Measurements from ENCODE around the gene EYA2.
"Not testable (repeated sequence)": the region's sequence is repeated elsewhere in the genome, so short reads cannot be mapped to it uniquely, and the experiment has no call there.

EYA2 gene

DNA sequence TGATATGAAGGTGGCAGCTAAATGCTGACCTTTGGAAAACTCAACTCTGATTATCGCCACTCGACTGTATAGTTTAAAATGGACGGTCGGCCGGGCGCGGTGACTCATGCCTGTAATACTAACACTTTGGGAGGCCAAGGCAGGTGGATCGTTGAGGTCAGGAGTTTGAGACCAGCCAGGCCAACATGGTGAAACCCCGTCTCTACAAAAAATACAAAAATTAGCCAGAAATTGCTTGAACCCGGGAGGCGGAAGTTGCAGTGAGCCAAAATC lies 310.1 kb downstream of the EYA2 start:
- DNase-seq (ENCODE audit: low spot score): not testable (repeated sequence)

DNA sequence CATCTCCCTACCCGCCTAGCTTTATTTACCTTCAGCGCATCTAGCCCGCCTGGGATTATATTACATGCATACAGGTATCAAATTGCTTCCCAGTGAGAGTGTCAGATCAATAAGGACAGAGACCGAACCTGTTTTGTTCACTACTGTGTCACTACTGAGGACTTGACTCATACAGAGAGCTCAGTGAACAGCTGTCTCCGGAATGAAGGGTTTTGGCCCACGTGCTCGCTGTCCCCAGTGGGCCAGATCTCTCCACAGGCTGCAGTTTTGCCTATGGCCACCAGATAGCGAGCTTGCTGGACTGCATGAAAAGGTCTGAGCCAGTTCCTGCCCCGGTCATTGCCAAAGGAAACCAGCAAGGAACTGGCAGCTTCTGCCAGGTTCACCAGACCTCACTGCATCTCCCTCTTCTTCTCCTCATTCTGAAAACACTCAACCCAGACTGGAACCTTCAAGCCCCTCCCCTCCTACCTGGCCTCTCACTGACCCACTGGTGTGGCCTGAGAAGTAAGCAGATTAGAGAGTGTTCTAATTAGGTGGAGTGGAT lies 311.0 kb downstream of the EYA2 start:
- DNase-seq (ENCODE audit: low spot score): peak; percentile 78

DNA sequence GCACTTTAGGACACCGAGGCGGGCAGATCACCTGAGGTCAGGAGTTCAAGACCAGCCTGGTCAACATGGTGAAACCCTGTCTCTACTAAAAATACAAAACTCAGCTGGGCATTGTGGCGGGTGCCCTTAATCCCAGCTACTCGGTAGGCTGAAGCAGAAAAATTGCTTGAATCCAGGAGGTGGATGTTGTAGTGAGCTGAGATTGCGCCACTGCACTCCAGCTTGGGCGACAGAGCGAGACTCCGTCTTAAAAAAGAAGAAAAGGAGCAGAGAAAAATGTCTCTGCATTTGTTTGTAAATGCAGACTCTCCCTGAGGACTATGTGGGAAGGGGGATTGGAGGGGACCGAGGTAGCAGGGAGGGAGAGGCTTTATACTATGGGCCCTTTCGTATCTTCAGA lies 311.9 kb downstream of the EYA2 start:
- not testable (repeated sequence) for DNase-seq (ENCODE audit: low spot score)

DNA sequence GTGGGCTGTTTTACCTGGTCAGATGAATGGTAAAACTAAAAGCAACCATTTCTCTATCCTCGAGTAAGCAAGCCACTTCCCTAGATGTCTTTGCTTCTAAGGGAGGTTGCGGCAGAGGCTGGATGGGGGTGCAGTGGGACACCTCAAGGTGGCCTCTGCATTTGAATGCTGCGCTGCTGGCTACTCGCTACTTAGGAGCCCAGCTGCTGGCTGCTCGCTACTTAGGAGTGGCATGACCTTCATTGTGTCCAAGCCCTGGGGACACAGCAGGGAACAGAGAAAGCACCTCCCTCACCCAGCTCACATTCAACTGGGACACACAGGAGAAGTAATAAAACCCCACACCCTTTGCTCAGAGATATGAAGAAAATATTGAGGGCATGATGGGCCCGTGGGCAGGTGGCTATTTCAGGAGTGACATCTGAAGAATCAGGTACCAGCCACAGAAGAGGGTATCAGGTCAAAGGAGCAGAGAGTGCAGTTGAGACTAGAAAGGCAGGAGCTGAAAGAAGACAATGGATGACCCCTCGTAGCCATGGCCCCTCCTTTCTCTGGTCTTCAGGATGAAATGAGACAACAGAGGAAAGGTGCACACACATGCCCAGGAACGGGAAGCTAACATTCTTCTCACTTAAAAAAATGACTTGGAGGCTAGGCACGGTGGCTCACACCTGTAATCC lies 312.5 kb downstream of the EYA2 start:
- DNase-seq (ENCODE audit: low spot score): no peak

DNA sequence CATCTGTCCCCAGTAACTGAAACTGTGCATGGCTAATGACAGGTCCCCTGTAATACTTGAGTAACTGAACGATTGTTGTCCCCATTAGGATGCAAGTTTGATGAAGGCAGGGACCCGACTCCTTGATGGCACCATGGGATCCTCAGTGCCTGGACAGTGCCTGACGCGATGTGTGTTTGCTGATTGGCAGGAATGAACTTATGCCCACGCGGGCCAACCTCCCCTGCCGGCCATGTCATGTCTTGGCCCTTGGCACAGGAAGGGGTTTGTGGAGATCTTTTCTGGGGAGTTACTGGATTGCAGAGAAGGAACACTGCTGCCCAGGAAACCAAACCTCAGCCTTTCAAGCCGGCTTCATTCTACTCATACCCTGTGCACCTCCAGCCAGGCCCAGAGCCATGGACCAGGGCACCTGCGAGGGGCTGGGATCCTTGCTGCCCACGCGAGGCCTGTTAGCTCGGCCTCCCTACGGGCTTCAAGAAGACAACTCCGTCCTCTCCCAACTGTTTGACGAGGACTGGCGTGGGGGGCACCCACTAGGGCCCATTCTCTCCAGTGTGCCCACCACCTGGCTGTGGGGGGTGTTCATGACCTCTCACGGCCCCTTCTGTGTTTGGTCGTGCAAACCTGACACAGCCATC lies 314.0 kb downstream of the EYA2 start:
- no peak for DNase-seq (ENCODE audit: low spot score)

DNA sequence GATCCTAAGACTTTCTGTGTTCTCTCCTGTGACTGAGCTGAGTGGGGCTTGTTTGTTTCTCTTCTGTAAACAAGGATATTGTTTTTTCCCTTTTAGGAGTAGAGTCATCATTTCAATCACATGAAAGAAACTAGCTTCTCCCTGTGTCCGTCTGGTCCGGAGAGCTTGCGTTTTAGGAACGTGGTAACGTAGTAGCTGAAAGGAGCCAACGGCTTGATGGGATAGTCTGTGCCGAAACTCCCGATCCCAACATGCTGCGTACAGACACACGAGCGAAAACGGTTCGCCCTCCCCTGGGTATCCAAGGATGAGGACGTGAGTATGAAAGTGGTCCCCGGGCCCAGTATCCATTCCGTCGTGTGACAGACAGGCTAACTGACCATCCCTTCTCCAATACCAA lies 315.3 kb downstream of the EYA2 start:
- DNase-seq (ENCODE audit: low spot score): no peak

DNA sequence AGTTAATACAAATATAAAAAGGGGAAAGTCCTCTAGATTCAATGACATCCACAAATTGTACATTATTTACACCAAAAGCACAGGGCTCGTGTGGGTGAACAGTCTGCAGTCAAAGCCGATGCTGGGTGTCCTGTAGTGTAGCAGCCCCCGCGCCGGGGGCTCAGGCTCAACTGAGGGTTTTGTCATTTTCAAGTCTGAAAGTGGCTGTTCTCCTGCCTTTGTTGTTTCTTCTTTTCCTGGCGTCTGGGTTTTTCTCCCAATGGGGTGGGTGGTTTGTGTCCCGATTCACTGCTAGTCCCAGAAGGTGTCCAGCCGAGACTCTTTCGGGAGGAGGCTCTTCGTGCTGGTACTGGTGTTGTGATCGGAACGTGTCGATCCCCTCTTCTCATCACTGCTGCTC lies 315.8 kb downstream of the EYA2 start:
- no peak for DNase-seq (ENCODE audit: low spot score)

DNA sequence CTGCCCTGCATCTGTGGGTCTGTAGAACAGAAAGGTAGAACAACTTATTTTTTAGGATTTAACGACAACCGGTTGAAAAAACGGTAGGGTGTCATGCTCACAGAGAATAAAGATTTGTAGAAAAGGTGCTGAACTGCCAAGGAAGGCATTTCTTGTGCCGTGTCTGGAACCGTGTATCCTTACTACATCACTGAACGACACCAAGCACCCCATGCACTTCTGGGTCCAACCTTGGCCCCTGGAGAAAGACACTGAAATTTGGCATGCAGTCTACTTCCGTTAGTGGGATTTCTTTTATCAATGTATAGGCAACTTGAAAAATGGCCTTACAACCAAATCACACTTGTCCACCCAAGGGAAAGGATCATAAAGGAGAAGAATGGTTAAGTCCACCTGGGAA lies 316.4 kb downstream of the EYA2 start:
- DNase-seq (ENCODE audit: low spot score): no peak

DNA sequence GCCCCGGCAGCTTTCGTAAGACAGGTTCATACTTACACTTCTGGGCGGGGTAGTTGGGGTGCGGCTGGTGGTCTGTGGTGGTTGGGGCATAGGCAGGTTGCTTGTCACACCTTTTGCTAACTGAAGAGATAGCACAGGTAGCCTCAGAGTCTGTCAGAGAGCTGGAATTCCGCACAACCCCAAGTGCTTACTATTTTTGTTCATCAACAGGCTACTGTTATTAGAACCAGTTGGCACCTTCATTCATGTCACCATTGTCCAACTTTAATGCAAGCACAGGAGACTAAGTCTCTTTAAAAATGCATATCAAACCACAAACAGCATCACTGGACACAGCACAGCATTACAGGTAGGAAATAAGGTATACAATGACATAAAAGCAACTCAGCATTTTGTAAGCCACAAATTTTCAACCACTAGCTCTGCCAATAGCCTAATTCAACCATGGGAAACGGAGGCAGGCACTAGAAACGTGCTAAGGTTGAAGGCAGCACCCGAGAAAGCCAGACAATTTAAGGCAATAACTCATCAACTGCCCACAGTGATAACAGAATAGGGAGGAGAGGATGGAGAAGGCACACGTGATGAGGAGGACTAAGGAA lies 318.1 kb downstream of the EYA2 start:
- DNase-seq (ENCODE audit: low spot score): no peak

DNA sequence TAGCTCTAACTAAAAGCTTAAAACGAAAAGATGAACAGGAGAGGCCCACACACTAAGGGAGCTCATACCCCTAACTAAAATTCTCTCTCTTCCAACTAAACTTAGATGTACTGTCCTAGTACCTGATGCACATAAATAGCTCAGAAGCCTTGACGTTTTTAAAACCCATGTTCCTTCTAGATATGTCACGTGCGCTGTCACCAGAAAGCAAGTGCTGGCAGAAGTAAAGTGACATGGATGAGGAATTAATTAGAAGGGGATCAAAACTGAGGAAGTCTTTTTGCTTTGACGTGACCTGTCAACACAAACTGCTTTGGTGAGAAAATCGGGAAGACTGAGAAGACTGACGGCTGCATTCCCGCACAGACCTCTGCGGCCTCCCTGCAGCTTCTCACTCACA lies 319.3 kb downstream of the EYA2 start:
- DNase-seq (ENCODE audit: low spot score): no peak

DNA sequence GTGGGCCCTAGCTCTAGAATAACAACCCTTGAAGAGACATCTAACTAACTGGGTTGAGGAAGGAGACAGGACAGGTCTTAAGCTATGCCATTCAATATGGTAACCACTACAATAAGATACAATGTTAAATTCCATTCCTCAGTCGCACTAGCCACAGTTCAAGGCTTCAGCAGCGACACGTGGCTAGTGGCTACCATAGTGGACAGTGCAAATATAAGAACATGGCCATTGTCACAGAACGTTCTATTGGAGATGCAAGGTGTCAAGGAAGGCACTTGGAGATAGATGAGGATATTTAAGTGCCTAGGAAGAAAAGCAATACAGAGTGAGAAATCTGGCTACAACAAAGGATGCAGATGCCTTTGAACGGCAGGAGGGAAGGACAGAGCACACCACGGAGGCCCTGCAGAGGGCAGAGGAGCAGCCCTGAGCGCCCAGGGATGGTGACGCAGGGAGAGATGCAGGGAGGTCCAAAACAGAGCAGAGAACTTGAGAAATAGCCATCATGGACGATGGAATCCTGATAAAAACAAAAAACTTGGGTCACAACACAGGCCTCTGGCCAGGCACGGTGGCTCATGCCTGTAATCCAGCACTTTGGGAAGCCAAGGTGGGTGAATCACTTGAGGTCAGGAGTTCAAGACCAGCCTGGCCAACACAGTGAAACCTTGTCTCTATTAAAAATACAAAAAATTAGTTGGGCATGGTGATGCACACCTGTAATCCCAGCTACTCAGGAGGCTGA lies 321.2 kb downstream of the EYA2 start:
- no peak for DNase-seq (ENCODE audit: low spot score)

DNA sequence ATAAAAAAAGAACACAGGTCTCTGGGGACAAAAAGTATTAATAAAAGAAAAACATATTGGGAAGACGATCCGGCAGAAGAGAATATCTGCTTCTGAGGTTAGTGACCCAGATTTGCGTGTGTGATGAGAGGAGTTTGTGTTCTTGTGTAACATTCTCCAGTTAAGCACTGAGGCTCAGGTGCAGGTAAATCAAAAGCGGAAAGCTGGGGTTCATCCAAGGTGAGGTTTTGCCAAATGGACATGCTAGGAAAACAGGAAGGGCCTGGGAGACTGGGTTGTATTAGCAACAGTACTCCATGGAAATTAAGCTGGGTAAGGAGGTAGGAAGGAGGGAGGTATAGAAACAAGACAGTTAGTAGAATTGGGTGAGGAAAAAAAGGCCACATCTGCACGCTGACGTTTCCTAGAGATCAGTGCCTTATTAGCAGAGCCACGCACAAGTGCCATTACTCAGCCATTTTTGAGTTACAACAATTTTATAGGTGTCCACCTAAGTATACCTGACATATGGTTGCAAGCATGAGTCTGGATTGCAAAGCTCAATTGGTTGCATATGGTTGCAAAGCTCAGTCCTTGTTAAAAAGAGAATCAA lies 322.3 kb downstream of the EYA2 start:
- DNase-seq (ENCODE audit: low spot score): no peak

DNA sequence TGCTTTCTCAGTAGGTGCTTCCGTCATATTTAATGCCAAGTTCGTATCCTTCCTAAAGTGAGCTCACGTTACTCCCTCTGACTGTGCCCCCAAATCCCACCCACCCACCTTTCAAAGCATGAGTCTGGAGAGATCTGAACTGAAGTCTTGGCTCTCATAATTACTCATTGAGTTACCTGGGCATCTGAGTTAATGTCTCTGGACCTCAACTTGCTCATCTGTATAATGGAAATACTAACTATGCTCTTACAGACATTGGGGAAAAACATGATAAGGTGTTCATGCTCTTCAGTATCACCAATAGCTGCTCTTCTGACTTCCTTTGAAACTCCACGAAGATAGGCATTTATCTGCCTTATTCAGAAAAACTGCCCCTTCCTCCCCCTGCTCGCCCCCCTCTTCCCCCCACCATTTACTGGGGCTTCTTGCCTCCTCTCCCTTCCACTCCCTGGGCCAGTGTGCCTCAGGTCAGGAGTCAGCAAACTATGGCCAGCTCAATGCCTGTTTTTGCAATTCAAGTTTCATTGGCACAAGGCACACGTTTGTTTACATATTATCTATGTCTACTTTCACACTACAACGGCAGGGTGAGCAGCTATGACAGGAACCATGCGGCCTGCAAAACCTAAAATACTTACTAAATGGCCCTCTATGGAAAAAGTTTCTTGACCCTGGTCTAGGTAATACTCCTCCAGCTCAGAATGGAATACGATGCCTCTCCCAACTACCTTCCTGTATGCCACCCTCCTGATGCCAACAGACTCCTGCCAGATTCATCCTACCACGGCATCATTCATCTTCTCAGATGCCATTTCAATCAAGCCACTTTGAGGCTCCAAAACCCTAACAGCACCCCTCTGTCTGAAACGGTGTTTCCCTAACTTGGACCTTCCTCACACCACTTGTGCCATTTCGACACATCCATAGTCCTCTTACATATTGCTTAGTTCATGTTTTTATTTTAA lies 323.1 kb downstream of the EYA2 start:
- no peak for DNase-seq (ENCODE audit: low spot score)

DNA sequence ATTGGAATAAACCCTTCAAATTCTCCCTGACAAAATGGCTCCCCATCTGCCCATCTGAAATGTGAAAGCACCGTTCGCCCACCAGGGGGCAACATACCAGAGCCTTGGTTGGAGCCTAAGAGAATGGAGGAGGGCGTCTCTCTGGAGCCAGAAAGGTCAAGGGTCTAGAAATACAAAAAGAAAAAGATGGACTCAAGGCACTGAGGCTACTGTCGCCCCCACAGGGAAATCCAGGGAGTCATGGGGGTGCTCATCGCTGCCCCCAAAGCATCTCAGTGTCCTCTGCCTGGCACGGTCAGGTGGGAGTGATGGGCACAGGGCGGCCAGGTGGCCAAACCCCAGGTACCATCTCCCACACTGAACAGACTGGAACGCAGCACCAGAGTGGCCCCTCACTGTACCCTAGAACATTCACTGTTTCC lies 325.5 kb downstream of the EYA2 start:
- DNase-seq (ENCODE audit: low spot score): peak; percentile 45

DNA sequence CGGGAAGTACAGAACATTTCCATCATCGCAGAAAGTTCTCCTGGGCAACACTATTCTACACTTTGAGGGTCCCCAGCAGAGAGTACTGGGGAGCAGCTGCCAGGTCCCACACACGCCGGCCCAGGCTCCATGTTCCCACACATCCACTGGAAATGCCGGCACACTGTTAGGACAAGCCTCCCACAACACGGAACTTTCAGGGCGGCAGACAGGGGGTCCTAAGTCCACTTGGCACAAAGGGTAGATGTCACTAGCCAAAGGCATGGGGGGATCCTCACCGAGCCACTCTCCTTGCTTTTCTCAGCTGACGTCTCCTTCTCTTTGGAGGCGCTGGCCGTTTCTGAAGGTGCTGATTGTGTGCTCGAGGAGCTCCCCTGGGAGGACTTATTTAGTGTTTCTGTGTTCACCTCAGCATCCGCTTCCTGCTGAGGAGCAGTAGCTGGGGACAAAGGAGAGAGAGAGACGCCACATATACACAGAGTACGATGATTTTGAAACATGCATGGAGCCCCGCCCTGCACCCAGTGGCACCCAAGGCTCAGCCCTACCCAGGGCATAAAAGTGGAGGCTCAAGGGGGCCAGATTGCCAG lies 326.5 kb downstream of the EYA2 start:
- no peak for DNase-seq (ENCODE audit: low spot score)

DNA sequence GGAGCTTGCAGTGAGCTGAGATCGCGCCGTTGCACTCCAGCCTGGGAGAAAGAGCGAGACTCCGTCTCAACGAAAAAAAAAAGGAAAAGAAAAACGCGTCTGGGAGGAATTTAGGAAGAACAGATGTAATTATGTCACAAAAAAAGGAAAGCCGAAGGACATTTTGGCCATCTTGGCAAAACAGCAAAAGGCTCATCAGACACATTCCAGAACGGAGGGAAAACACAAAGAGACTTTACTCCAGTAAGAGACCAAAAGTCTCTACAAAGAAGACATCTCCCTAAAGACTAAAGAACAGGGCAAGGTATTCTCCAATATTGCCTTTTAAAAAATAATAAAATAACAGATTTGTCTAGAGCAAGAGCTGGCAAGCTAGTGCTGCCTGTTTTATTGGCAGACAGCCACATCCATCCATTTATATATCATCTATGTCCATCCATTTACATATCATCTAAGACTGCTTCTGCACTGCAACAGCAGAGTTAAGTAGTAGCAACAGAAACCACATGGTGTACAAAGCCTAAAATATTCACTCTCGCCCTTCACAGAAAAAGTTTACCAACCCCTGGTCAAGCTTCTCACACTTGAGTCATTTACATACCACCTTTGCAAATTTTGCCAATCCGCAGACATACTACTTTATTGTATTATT lies 328.0 kb downstream of the EYA2 start:
- DNase-seq (ENCODE audit: low spot score): no peak

DNA sequence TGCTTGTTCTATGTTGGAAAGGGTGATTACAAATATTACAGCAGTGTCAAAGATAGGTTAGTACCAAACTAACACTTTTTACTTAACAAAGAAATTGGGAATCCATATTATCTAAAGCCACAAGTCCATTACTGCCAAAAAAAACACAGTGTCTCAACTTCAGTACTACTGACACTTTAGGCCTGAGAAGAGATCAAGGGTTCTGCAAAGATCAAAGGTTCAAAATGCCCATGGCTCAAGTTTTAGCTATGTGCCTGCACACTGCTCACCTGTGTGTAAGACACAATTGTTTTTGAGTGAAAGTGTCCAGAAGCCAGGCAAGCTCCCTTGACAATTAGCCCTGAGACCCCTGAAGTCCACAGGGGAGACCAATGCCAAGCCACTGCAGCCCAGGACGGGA lies 329.3 kb downstream of the EYA2 start:
- DNase-seq (ENCODE audit: low spot score): no peak

DNA sequence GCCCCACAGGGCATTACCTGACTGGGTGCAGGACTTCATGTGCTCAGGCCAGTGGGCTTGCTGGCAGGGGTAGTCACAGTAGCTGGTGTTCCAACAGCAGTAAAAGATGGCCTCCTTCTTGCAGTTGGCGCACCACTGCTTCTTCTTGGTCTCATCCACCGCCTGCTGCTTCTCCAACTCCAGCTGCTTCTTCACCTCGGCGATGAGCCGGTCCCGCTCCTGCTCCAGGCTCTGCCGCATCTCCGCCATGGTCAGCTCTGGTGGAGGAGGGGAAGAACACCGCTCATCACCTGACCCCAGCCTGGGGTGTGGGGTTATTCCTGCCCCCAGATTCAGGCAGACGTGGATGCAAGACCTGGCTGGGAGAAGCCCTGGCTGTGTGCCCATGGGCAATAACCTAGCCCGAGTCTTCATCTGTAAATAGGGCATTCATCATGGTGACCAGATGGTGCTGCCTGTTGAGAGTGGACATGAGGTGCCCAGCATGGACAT lies 329.7 kb downstream of the EYA2 start:
- DNase-seq (ENCODE audit: low spot score): no peak

DNA sequence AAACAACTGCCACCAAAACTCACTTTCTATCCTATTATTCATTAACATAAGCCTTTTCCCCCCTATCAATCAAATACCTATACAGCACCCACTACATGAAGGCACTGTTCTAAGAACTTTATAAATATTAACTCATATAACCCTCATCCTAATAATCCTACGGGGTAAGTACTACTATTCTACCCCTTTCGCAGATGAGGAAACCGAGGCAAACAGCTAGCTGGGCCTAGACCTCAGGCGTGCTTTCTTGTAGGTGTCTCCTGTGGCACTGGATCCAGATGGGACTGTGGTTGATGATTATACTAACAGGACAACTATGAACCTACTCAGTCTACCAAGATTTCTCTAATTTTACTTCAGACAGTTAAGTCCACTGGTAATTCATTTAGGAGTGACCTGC lies 330.2 kb downstream of the EYA2 start:
- no peak for DNase-seq (ENCODE audit: low spot score)

DNA sequence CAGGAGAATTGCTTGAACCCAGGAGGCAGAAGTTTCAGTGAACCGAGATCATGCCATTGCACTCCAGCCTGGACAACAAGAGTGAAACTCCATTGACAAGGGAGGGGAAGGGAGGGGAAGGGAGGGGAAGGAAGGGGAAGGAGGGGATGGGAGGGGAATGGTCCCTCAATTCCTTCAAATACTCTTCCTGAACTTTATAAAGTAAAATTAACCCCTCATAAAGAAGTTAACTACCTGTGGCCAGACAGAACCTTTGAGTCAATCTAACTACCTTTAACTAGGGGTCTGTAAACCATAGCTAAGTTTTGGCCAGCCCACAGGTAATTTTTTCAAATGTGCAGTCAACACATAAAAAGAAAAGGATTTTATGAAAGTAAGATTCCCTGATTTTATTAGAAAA lies 330.8 kb downstream of the EYA2 start:
- DNase-seq (ENCODE audit: low spot score): no peak

All from AG08395 (cell line).